ENCODE measurements around the gene PARP12.

GRCh38 chr7:140068033-140068432 lies 5.3 kb upstream of the PARP12 start:
- TF ChIP-seq CTCF (IDR thresholded peaks at IDR 0.05; ENCODE audit: insufficient read depth, low read depth, low read length) (no peak), EZH2 (IDR thresholded peaks at IDR 0.05; ENCODE audit: insufficient read depth, low read length) (no peak)
